Upper lobe of left lung (tissue), 4 donors: ENCODE data around the gene SIVA1.

ENCODE experiments used
- EP300 ChIP-seq, 4 donors: sonication (generic); formaldehyde crosslinking; IDR thresholded peaks; one replicate each; pipeline ENCODE4 v1.5.1; 2017; ENCODE audit warnings: antibody characterized with exemption in 4 of 4, control low read depth in 2 of 4
- TF ChIP-seq, protein P1 (sequence below), 6 experiments: fragments of 450-650 bp in 4 of 6; fragments of 200-600 bp in 2 of 6; sonication (generic) in 2 of 6; IDR thresholded peaks; one replicate each; pipeline ENCODE4 v1.5.1; 2016 to 2019; ENCODE audit warnings: antibody characterized with exemption in 6 of 6

DNA sequence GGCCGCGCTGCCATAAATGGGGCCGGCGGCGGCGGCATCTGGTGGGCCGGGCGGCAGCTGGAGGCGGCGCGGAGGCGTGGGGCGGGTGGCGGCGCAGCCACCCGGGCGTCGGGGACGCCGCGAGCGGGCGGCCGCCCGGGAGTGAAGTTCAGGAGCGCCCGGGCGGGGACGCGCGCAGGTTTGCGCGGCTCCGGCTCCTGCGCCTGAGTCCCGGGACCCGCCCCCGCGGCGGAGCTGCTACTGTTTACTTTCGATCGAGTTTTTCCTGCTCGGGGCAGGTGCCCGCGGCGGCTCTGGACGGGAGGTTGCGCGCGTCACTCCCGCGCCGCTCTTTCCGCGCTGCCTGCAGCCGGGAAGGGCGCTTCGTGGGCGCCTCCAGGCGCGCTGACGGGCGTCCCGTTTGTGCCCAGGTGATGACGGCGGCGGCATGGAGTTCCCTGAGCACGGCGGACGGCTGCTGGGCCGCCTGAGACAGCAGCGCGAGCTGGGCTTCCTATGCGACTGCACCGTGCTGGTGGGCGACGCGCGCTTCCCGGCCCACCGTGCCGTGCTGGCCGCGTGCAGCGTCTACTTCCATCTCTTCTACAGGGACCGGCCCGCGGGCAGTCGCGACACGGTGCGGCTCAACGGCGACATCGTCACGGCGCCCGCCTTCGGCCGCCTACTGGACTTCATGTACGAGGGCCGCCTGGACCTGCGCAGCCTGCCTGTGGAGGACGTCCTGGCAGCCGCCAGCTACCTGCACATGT is 48.0 kb downstream of the SIVA1 start, which contains the start of gene ZBTB42:
- TF ChIP-seq, protein P1, sequence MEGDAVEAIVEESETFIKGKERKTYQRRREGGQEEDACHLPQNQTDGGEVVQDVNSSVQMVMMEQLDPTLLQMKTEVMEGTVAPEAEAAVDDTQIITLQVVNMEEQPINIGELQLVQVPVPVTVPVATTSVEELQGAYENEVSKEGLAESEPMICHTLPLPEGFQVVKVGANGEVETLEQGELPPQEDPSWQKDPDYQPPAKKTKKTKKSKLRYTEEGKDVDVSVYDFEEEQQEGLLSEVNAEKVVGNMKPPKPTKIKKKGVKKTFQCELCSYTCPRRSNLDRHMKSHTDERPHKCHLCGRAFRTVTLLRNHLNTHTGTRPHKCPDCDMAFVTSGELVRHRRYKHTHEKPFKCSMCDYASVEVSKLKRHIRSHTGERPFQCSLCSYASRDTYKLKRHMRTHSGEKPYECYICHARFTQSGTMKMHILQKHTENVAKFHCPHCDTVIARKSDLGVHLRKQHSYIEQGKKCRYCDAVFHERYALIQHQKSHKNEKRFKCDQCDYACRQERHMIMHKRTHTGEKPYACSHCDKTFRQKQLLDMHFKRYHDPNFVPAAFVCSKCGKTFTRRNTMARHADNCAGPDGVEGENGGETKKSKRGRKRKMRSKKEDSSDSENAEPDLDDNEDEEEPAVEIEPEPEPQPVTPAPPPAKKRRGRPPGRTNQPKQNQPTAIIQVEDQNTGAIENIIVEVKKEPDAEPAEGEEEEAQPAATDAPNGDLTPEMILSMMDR (IDR thresholded peaks at IDR 0.05), result peak in 2 of 6 experiments; percentile 19 to 22
- no peak for TF ChIP-seq EP300 (IDR thresholded peaks at IDR 0.05)
